Activated naive CD4-positive, alpha-beta T cell treated with anti-CD3 and anti-CD28 coated beads, Interleukin-2, amount 50 U/mL, for 72 hours (primary cell): ENCODE results near the gene ZMYM1. TPM values are rescaled to one million over a fixed set of nuclear protein-coding genes. Genes with fewer than 3 reads are reported as not detected.
"Not testable (repeated sequence)": the region's sequence is repeated elsewhere in the genome, so short reads cannot be mapped to it uniquely, and the experiment has no call there.

Experiments
- ATAC-seq, 2 donors: fragments of 150-1000 bp; cut with Tn5 transposase; 2 replicates each; pipeline ENCODE4 v1.10.0; 2021; ENCODE audit warnings: mild to moderate bottlenecking in 2 of 2, moderate library complexity in 2 of 2
- DNase-seq, 2 donors: peaks; one replicate each; pipeline ENCODE4 v3.0.0; 2021 to 2022; ENCODE audit warnings: low spot score in 2 of 2
- H3K27ac Mint-ChIP-seq, 2 donors: one replicate each; pipeline ENCODE4 v1.8.0; 2022; ENCODE audit warnings: mild to moderate bottlenecking in 2 of 2, mixed read lengths in 2 of 2
- H3K36me3 Mint-ChIP-seq, 2 donors: one replicate each; pipeline ENCODE4 v1.8.0; 2022; ENCODE audit warnings: mixed read lengths in 2 of 2
- H3K9me3 Mint-ChIP-seq, 2 donors: one replicate each; pipeline ENCODE4 v1.8.0; 2022; ENCODE audit warnings: mixed read lengths in 2 of 2
- total RNA-seq, 2 donors: library from RNA; stranded (reverse); gene quantifications; one replicate each; pipeline ENCODE4 v1.2.3, GENCODE V29; 2022

ZMYM1 gene
- total RNA-seq, 2 donors from 2014 or later, result 3.1 to 6.0 TPM

DNA sequence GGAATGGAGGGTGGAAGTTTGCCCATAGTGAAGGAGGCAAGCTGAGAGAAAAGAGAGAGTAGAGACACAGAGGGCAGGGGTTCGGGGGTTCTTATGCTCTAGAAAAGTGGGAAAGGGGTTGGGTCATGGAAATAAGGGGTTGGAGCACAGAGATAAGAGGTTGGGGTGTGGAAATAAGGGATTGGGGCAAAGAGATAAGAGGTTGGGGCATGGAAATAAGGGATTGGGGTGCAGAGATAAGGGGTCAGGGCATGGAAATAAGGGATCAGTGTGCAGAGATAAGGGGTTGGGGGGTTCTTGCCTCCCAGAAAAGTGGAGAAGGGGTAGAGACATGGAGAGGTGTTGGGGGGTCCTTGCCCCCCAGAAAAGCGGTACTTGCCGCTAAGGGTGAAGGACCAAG, 57.6 kb downstream of the ZMYM1 start:
- DNase-seq, result no peak
- Mint-ChIP-seq H3K36me3 (no peaks in the 10 kb centered on the region), H3K9me3 (no peaks in the 10 kb centered on the region), H3K27ac (no peak overlapping the region)
- no peak for ATAC-seq

DNA sequence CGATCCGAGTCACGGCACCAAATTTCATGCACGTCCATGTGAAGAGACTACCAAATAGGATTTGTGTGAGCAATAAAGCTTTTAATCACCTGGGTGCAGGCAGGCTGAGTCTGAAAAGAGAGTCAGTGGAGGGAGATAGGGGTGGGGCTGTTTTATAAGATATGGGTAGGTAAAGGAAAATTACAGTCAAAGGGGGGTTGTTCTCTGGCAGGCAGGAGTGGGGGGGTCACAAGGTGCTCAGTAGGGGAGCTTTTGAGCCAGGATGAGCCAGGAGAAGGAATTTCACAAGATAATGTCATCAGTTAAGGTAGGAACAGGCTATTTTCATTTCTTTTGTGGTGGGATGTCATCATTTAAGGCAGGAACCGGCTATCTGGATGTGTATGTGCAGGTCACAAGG, 58.4 kb downstream of the ZMYM1 start:
- not testable (repeated sequence) for H3K9me3 Mint-ChIP-seq, H3K36me3 Mint-ChIP-seq, H3K27ac Mint-ChIP-seq, ATAC-seq, DNase-seq

DNA sequence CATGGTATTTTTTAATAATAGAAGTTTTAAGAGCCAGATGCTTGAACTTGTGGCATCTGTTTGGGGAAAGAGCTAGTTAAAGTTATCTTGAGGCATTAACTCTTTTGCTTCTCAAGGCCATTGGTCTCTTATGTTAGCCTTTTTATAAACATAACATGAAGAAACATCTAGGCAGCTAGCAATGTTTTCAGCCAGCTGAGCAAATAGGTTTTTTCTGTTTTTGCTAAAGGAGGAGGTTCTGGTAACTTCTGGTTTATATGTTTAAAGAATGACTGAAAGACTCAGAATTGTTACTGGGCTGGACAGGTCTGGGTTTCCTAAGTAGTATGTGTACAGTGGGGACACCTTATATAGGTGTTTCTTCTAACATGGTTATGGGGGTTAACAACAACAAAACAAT, 63.1 kb downstream of the ZMYM1 start:
- ATAC-seq, H3K27ac Mint-ChIP-seq, DNase-seq, H3K9me3 Mint-ChIP-seq, H3K36me3 Mint-ChIP-seq: not testable (repeated sequence)

DNA sequence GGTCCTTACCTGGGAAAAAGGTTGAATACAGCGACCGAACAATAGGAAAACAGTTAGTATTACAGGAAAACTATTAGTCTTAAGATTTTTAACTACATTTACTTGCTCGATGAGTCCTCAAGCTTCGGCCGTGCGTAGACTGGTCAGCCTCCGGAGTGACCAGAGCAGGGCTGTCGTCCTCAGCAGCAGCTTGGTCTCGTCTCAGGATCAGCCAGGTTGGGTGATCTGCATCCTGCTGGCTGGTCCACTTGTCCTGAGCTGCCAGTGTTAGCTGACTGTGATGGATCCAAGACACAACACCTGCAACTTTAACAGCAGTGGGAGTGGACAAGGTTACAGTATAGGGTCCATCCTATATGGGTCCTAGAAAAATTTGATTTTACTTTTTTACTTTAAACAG, 63.5 kb downstream of the ZMYM1 start:
- not testable (repeated sequence) for ATAC-seq, DNase-seq, H3K36me3 Mint-ChIP-seq, H3K9me3 Mint-ChIP-seq, H3K27ac Mint-ChIP-seq

DNA sequence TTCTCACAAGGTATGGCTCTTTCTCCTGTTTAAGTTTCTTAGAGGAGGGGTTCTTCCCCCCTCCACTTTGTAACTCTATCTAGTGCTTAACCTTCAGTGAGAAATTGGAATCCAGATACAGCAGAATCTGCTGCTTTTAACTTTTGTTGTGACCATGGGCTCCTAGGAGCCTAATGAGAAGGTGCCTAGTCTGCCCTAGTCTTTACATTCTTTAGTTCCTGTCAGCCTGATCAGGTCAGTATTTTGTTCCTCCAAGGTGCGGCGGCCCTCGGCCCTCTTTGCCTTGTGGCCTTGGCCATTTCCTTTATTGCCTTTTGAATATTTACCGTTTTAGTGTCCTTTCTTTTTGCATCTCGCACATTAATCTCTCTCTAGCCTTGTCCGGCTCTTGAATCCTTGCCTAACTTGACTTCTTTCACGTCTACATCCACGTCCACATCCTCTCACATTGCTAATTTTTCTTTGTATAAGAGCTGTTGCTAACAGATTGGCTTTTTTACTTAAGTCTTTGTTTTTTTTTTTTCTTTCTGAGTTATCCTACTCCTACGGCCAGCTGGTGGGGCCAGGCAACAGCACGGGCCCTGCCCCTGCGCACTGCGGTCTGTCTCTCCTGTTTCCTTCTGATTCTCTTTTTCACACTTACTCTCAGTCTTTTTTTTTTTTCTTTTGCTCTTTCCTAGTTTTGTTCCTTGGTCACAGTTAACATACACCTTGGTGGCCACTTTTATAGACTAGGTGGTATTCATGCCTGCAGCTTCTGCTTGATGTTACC, 64.7 kb downstream of the ZMYM1 start:
- H3K9me3 Mint-ChIP-seq, result no peaks in the 10 kb centered on the region
- no peaks in the 10 kb centered on the region for H3K36me3 Mint-ChIP-seq
- no peak for DNase-seq
- peak overlapping the region in 1 of 2 donors; percentile 10 for H3K27ac Mint-ChIP-seq
- no peak for ATAC-seq

DNA sequence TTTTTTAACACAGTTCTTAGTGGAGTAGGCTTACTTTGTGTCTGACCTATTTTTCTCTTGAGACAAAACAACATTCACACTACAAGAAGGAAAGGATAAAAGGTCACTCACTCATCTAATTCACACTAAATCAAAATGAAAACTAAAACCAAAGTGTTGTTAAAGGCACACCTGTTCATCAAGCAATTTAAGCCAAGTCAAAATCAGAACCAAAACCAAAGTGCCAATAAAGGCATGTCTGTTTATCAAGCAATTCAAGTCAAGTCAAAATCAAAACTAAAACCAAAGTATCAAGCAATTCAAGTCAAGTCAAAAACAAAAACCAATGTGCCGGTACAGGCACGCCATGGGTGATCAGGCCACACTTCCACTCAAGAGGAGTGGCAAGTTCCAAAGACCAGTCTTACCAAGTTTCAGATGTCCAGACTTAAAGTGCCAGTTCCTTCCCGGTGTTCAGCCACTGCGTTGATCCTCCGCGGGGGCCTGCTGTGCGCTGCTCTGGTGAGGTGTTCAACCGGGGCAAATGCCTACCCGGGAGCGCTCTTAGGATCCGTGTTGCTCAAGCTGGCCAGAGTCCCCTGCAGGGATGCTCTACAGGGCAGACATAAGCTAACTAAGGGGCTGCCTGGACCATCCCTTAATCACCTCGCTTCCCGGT, 66.8 kb downstream of the ZMYM1 start:
- peak in 1 of 2 donors; percentile 37 for ATAC-seq
- H3K27ac Mint-ChIP-seq, H3K36me3 Mint-ChIP-seq, DNase-seq, H3K9me3 Mint-ChIP-seq: not testable (repeated sequence)

DNA sequence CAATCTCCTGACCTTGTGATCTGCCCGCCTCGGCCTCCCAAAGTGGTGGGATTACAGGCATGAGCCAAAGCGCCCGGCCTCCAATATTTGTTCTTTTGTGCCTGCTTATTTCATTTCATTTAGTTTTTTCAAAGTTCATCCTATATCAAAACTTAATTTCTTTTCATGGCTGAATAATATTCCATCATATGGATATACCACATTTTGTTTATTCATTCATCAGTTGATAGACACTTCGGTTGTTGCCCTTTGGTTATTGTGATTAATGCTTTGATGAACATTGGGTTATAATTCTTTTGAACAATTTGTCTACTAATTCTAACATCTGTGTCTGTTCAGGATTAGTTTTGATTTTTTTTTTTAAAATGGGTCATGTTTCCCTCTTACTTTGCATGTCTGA, 72.0 kb downstream of the ZMYM1 start:
- no peaks in the 10 kb centered on the region for H3K36me3 Mint-ChIP-seq
- no peak overlapping the region for H3K27ac Mint-ChIP-seq
- ATAC-seq (no peak), DNase-seq (no peak)
- no peaks in the 10 kb centered on the region for H3K9me3 Mint-ChIP-seq

DNA sequence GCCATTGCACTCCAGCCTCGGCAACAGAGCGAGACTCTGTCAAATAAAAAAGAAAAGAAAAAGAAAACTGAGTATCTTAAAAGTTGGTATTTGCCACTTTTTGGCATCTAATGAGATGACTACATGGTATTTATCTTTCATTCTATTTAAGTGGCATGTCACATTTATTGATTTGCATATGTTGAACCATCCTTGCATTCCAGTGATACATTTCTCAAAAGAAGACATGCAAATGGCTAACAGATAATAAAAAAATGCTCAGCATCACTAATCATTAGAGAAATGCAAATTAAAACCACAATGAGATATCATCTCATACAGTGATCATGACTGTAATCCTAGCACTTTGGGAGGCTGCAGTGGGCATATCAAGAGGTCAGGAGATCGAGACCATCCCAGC, 85.7 kb downstream of the ZMYM1 start:
- no peak overlapping the region for H3K27ac Mint-ChIP-seq
- H3K36me3 Mint-ChIP-seq, result peaks cover 0 to 10% of the 10 kb centered on the region in 2 donors
- ATAC-seq (no peak), DNase-seq (no peak)
- peaks cover 0 to 7% of the 10 kb centered on the region in 2 donors for H3K9me3 Mint-ChIP-seq

Other genes starting within 250 kb of the ZMYM1 start
- gene SMIM12, start 219.6 kb upstream of the ZMYM1 start, total RNA-seq, result 10 to 100 TPM; 48.7 to 49.1 TPM
- gene DLGAP3, start 149.7 kb upstream of the ZMYM1 start, total RNA-seq, result under 1 TPM; 0.71 to 0.84 TPM
- 10 to 100 TPM; 11.8 to 15.9 TPM for gene TMEM35B, start 94.0 kb upstream of the ZMYM1 start, total RNA-seq
- 10 to 100 TPM; 15.0 to 20.9 TPM for gene ZMYM6, start 47.4 kb upstream of the ZMYM1 start, total RNA-seq
- gene SFPQ, start 113.8 kb downstream of the ZMYM1 start, total RNA-seq, result 100 to 1,000 TPM; 191 to 344 TPM
- 10 to 100 TPM; 16.5 to 38.0 TPM for gene ZMYM4, start 189.3 kb downstream of the ZMYM1 start, total RNA-seq